GM18858 (cell line): Measurements from ENCODE around the gene ERBB4.

Experiments used
- ATAC-seq: cut with Tn5 transposase; IDR thresholded peaks from one replicate; pipeline ENCODE4 v1.9.1; 2021; ENCODE audit not compliant: unreplicated experiment

ERBB4 gene

GRCh38 chr2:211512806-211513205, 1025.8 kb downstream of the ERBB4 start:
- no peak for ATAC-seq

- ATAC-seq, result no peak
These were observed 1034.7 kb downstream of the ERBB4 start for GRCh38 chr2:211503856-211504255.

- ATAC-seq, result no peak
These were observed 1035.4 kb downstream of the ERBB4 start for GRCh38 chr2:211503198-211503597.

GRCh38 chr2:211498551-211499205, 1039.9 kb downstream of the ERBB4 start:
- no peak for ATAC-seq

GRCh38 chr2:211495339-211495738, 1043.3 kb downstream of the ERBB4 start:
- ATAC-seq, result no peak

GRCh38 chr2:211494536-211494935, 1044.1 kb downstream of the ERBB4 start:
- no peak for ATAC-seq

GRCh38 chr2:211494085-211494484, 1044.5 kb downstream of the ERBB4 start:
- no peak for ATAC-seq

GRCh38 chr2:211487733-211488132, 1050.9 kb downstream of the ERBB4 start:
- ATAC-seq, result no peak

- ATAC-seq, result no peak
These were observed 1059.0 kb downstream of the ERBB4 start for GRCh38 chr2:211479536-211480150.

- no peak for ATAC-seq
These were observed 1060.9 kb downstream of the ERBB4 start for GRCh38 chr2:211477537-211478275.

- ATAC-seq, result no peak
These were observed 1065.5 kb downstream of the ERBB4 start for GRCh38 chr2:211473116-211473515.

GRCh38 chr2:211469664-211470059, 1068.9 kb downstream of the ERBB4 start:
- ATAC-seq, result no peak

GRCh38 chr2:211468877-211469663, 1069.5 kb downstream of the ERBB4 start:
- no peak for ATAC-seq

- no peak for ATAC-seq
These were observed 1070.4 kb downstream of the ERBB4 start for GRCh38 chr2:211468217-211468616.

- ATAC-seq, result no peak
These were observed 1075.2 kb downstream of the ERBB4 start for GRCh38 chr2:211463397-211463796.

- ATAC-seq, result no peak
These were observed 1079.6 kb downstream of the ERBB4 start for GRCh38 chr2:211458974-211459373.

GRCh38 chr2:211457325-211457724, 1081.3 kb downstream of the ERBB4 start:
- ATAC-seq, result no peak

- ATAC-seq, result peak; percentile 76
These were observed 1083.3 kb downstream of the ERBB4 start for GRCh38 chr2:211455216-211455841.

GRCh38 chr2:211454679-211455078, 1083.9 kb downstream of the ERBB4 start:
- ATAC-seq, result no peak

GRCh38 chr2:211453311-211453887, 1085.2 kb downstream of the ERBB4 start:
- ATAC-seq, result no peak

- ATAC-seq, result no peak
These were observed 1087.0 kb downstream of the ERBB4 start for GRCh38 chr2:211451642-211452041.
